ENCODE measurements around the gene C15orf40. TPM values are rescaled to one million over a fixed set of nuclear protein-coding genes. Genes with fewer than 3 reads are reported as not detected.

The C15orf40 gene
- total and polyA plus RNA-seq, 4 donors = 7.3 to 25.2 (median 11.3) TPM

DNA sequence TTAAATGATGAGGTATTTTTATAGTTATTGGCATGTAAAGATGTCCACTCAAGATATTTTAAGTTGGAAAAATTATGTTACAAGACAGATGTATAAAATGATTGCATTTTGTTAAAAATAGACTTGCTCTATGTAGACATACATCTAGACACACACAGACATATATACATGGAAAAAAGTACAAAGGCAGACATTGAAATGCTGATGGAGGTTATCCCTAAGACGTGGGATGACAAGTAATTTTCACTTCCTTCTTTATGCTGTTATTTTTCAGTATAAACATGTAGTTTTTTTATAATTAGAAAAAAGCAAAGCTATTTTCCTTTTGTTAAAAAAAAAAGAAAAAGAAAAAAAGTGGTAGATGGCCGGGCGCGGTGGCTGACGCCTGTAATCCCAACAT lies 66.1 kb downstream of the C15orf40 start:
- DNase-seq (ENCODE audit: low spot score) = no peak
- no peaks in the 10 kb centered on the region for H3K27me3 ChIP-seq (ENCODE audit: control insufficient read depth in 4 of 4, insufficient read depth in 4 of 4, low read length in 3 of 4)
- no peak overlapping the region for H3K27ac ChIP-seq (ENCODE audit: low read depth in 1 of 2, low read length in 2 of 2)
- H3K36me3 ChIP-seq (ENCODE audit: control insufficient read depth in 4 of 4, insufficient read depth in 3 of 4, low read depth in 1 of 4, low read length in 3 of 4) = no peaks in the 10 kb centered on the region
- H3K4me1 ChIP-seq (ENCODE audit: control insufficient read depth in 4 of 4, insufficient read depth in 4 of 4, low read length in 3 of 4) = peaks cover 0 to 48% (median 13%) of the 10 kb centered on the region in 4 donors
- no peaks in the 10 kb centered on the region for H3K9me3 ChIP-seq (ENCODE audit: control insufficient read depth in 4 of 4, low read length in 3 of 4)
- no peak for TF ChIP-seq GABPA (IDR thresholded peaks at IDR 0.05 in 1 of 2, conservative IDR thresholded peaks at IDR 0.05 in 1 of 2)
- TF ChIP-seq SP1 (IDR thresholded peaks at IDR 0.05) = no peak
- no peak for TF ChIP-seq HNF4A (conservative IDR thresholded peaks at IDR 0.05)
- TF ChIP-seq FOXA1 (IDR thresholded peaks at IDR 0.05) = no peak
- TF ChIP-seq HNF4G (IDR thresholded peaks at IDR 0.05) = no peak
- TF ChIP-seq, protein P1, sequence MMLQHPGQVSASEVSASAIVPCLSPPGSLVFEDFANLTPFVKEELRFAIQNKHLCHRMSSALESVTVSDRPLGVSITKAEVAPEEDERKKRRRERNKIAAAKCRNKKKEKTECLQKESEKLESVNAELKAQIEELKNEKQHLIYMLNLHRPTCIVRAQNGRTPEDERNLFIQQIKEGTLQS (IDR thresholded peaks at IDR 0.05) = no peak
- no peak for TF ChIP-seq FOXA2 (IDR thresholded peaks at IDR 0.05)
- TF ChIP-seq RXRA (IDR thresholded peaks at IDR 0.05) = no peak
- no peak for TF ChIP-seq NR2F2 (IDR thresholded peaks at IDR 0.05)
- no peak for TF ChIP-seq RAD21 (IDR thresholded peaks at IDR 0.05)
- no peak overlapping the region for H3K4me3 ChIP-seq (ENCODE audit: low read depth in 1 of 3, low read length in 3 of 3)
- no peak overlapping the region for H3K9ac ChIP-seq (ENCODE audit: low read depth in 1 of 2, low read length in 2 of 2)
- 83% methylated on average over 5 of the region's 5 CpGs for WGBS

DNA sequence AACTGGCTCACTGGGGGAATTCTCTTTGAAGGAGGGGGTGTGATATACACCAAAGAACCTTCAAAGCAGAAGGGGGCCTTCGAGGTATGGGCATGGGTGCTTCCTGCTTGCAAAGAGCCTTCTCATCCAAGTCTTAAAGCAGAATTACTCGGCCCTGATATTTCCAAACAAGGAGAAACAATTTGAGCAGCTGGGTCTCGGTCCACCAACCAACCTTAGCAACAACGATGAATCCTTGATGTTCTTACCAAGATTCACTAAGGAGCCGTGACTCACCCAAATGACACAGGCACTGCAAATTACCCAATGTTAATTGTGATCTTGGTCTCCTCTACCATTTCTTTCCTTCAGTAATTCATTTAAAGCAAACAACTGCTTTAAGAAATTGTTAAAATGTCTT lies 66.6 kb downstream of the C15orf40 start:
- Histone ChIP-seq H3K9me3 (ENCODE audit: control insufficient read depth in 4 of 4, low read length in 3 of 4) (no peaks in the 10 kb centered on the region), H3K4me3 (ENCODE audit: low read depth in 1 of 3, low read length in 3 of 3) (no peak overlapping the region), H3K4me1 (ENCODE audit: control insufficient read depth in 4 of 4, insufficient read depth in 4 of 4, low read length in 3 of 4) (peaks cover 0 to 43% (median 11%) of the 10 kb centered on the region in 4 donors), H3K27ac (ENCODE audit: low read depth in 1 of 2, low read length in 2 of 2) (no peak overlapping the region), H3K9ac (ENCODE audit: low read depth in 1 of 2, low read length in 2 of 2) (no peak overlapping the region), H3K27me3 (ENCODE audit: control insufficient read depth in 4 of 4, insufficient read depth in 4 of 4, low read length in 3 of 4) (no peaks in the 10 kb centered on the region), H3K36me3 (ENCODE audit: control insufficient read depth in 4 of 4, insufficient read depth in 3 of 4, low read depth in 1 of 4, low read length in 3 of 4) (no peaks in the 10 kb centered on the region)
- WGBS = 87% methylated on average over 5 of the region's 5 CpGs
- no peak for DNase-seq (ENCODE audit: low spot score)
- TF ChIP-seq RXRA (IDR thresholded peaks at IDR 0.05) = no peak
- TF ChIP-seq, protein P2, sequence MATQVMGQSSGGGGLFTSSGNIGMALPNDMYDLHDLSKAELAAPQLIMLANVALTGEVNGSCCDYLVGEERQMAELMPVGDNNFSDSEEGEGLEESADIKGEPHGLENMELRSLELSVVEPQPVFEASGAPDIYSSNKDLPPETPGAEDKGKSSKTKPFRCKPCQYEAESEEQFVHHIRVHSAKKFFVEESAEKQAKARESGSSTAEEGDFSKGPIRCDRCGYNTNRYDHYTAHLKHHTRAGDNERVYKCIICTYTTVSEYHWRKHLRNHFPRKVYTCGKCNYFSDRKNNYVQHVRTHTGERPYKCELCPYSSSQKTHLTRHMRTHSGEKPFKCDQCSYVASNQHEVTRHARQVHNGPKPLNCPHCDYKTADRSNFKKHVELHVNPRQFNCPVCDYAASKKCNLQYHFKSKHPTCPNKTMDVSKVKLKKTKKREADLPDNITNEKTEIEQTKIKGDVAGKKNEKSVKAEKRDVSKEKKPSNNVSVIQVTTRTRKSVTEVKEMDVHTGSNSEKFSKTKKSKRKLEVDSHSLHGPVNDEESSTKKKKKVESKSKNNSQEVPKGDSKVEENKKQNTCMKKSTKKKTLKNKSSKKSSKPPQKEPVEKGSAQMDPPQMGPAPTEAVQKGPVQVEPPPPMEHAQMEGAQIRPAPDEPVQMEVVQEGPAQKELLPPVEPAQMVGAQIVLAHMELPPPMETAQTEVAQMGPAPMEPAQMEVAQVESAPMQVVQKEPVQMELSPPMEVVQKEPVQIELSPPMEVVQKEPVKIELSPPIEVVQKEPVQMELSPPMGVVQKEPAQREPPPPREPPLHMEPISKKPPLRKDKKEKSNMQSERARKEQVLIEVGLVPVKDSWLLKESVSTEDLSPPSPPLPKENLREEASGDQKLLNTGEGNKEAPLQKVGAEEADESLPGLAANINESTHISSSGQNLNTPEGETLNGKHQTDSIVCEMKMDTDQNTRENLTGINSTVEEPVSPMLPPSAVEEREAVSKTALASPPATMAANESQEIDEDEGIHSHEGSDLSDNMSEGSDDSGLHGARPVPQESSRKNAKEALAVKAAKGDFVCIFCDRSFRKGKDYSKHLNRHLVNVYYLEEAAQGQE (IDR thresholded peaks at IDR 0.05) = no peak
- no peak for TF ChIP-seq FOXA2 (IDR thresholded peaks at IDR 0.05)
- TF ChIP-seq JUND (IDR thresholded peaks at IDR 0.05) = no peak

DNA sequence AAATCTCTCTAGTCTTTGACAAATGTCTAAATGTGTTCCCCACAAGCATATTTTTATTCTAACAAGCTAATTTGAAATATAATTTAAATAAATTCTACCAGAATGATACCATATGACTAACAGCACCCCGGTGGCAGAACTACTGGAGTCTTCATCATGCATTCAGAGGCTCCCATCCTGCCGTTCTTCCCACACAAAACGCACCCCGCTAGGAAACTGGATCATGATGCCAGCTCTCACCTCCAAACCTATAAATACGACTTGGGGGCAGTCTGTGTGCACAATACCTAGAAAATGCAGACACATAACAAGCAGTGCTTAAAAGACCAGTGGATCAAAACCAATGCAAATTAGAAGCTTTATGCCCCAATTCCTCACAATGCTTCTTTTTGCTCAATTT lies 67.4 kb downstream of the C15orf40 start:
- no peak overlapping the region for H3K4me3 ChIP-seq (ENCODE audit: low read depth in 1 of 3, low read length in 3 of 3)
- no peak for DNase-seq (ENCODE audit: low spot score)
- WGBS = 88% methylated on average over 5 of the region's 5 CpGs
- H3K4me1 ChIP-seq (ENCODE audit: control insufficient read depth in 4 of 4, insufficient read depth in 4 of 4, low read length in 3 of 4) = peaks cover 0 to 36% (median 8%) of the 10 kb centered on the region in 4 donors
- H3K36me3 ChIP-seq (ENCODE audit: control insufficient read depth in 4 of 4, insufficient read depth in 3 of 4, low read depth in 1 of 4, low read length in 3 of 4) = no peaks in the 10 kb centered on the region
- H3K27ac ChIP-seq (ENCODE audit: low read depth in 1 of 2, low read length in 2 of 2) = no peak overlapping the region
- H3K27me3 ChIP-seq (ENCODE audit: control insufficient read depth in 4 of 4, insufficient read depth in 4 of 4, low read length in 3 of 4) = no peaks in the 10 kb centered on the region
- H3K9ac ChIP-seq (ENCODE audit: low read depth in 1 of 2, low read length in 2 of 2) = no peak overlapping the region
- no peaks in the 10 kb centered on the region for H3K9me3 ChIP-seq (ENCODE audit: control insufficient read depth in 4 of 4, low read length in 3 of 4)
- TF ChIP-seq, protein P3, sequence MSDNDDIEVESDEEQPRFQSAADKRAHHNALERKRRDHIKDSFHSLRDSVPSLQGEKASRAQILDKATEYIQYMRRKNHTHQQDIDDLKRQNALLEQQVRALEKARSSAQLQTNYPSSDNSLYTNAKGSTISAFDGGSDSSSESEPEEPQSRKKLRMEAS (IDR thresholded peaks at IDR 0.05) = no peak
- TF ChIP-seq NR2F2 (IDR thresholded peaks at IDR 0.05) (no peak), EGR1 (IDR thresholded peaks at IDR 0.05; ENCODE audit: low read depth in 2 of 2) (no peak), TAF1 (conservative IDR thresholded peaks at IDR 0.05) (no peak), JUND (IDR thresholded peaks at IDR 0.05) (no peak), FOXA2 (IDR thresholded peaks at IDR 0.05) (no peak), YY1 (IDR thresholded peaks at IDR 0.05) (no peak), RXRA (IDR thresholded peaks at IDR 0.05) (no peak), HNF4G (IDR thresholded peaks at IDR 0.05) (no peak), GABPA (IDR thresholded peaks at IDR 0.05 in 1 of 2, conservative IDR thresholded peaks at IDR 0.05 in 1 of 2) (no peak), FOXA1 (IDR thresholded peaks at IDR 0.05) (no peak), RAD21 (IDR thresholded peaks at IDR 0.05) (no peak)
- TF ChIP-seq, protein P4, sequence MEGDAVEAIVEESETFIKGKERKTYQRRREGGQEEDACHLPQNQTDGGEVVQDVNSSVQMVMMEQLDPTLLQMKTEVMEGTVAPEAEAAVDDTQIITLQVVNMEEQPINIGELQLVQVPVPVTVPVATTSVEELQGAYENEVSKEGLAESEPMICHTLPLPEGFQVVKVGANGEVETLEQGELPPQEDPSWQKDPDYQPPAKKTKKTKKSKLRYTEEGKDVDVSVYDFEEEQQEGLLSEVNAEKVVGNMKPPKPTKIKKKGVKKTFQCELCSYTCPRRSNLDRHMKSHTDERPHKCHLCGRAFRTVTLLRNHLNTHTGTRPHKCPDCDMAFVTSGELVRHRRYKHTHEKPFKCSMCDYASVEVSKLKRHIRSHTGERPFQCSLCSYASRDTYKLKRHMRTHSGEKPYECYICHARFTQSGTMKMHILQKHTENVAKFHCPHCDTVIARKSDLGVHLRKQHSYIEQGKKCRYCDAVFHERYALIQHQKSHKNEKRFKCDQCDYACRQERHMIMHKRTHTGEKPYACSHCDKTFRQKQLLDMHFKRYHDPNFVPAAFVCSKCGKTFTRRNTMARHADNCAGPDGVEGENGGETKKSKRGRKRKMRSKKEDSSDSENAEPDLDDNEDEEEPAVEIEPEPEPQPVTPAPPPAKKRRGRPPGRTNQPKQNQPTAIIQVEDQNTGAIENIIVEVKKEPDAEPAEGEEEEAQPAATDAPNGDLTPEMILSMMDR (IDR thresholded peaks at IDR 0.05; ENCODE audit: low read depth, low read length, missing input control) = no peak
- TF ChIP-seq, protein P1 (IDR thresholded peaks at IDR 0.05) = no peak
- TF ChIP-seq, protein P2 (IDR thresholded peaks at IDR 0.05) = no peak

Measured in liver (tissue), 9 donors.